GM18909 (cell line): ENCODE data around the gene HBS1L.

Experiments used
- ATAC-seq: cut with Tn5 transposase; IDR thresholded peaks from one replicate; pipeline ENCODE4 v1.9.1; 2021; ENCODE audit warnings: mild to moderate bottlenecking; ENCODE audit not compliant: unreplicated experiment, poor library complexity

The HBS1L gene

DNA sequence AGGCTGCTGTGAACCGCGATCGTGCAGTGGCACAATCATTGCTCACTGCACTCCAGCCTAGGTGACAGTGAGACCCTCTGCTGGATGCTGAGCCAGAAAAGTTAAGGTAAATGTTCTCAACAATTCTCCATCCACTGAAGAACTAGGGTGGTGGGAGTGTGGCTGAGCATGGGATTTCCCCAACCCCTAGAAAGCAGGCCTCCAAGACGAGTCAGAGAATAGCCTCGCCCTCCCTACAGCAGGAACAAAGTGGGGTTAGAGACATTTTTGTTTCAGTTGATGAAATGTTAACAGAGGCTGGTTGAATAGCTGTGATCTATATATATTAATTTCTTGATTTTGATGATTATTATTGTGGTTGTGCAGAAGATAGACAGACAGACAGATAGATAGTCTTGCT lies 98.6 kb downstream of the HBS1L start:
- ATAC-seq = no peak

DNA sequence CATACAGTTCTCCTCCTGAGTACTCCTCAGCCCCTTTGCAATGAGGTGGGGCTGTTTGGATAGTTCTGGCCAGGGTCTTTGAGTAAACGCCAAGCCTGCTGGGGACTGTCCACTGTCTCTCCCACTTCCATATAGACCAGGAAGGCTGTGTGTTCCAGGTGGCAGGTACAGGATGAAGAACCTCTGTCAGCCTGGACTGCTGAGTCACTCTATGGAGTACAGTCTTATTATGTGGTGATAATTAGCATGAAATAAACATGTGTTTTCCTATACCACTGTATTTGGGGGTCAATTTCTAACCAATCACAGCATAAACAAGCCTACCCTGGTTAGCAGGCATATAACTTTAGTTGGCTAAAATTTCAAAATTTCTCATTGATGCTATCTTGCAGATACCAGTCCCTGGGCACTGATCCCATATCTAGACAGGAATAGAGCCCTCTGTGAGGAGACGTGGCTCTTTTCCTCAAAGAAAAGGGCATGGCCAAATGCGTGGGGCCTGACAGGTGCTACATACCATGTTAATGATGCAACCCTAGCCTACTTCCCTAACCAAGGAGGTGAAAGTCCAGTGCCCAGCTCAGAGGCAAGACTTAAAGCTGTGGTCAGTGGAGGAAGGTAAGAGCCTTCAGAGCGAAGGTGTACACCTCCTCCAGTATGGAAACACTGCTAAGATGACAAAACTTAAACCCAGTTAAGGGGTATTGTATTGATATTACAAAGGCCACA lies 100.2 kb downstream of the HBS1L start:
- ATAC-seq = no peak

DNA sequence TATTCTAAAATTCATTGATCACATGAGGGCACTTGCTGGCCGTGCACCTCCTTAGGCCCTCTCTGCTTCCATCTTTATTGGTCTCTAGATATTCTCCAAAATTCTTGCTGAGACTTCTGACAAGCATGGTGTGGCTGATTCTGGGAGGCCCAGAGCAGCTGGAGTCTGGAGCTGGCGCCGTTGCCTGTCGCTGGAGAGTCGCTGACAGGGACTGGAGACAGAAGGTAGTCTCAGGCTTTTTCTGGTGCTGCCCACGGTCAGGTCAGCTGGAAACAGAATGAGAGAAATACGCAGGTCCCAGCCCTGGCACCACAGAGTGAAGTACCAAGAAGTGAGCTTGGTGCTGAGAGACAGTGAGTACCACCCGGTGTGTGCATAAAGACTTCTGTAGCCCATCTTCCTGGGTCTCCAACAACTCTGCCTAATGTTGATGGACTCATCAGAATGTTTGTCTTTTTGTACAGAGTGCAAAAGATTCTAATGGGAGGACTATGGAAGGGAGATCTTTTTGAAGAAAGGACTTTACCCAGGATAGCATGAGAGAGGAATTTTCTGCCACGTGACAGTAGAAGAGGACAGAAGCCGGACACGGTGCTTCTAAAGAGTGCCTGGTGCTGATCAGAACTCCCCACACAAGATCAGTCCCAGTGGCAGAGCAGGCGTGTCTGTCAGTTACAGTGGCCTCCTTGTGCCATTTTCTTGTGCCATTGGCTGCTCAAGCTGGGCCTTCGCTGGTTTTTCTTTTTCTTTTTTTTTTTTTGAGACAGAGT lies 102.9 kb downstream of the HBS1L start:
- no peak for ATAC-seq

DNA sequence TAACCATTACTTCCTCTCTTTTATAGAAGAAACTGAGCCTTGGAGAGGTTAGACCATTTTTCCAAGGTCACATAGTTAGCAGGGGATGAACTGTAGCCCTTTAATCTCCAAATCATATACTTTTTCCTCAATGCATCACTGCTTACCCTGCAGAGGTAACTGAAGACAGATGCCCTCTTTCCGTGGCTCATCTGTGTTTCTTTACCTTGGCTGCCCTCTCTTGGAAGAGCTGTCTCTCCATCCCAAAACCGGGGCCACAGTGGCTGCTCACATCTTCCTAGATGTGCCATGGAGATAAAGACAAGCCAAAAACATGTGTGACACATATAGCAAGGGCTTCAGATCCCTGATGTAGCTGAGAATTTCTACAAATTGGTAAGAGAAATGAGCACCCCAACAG lies 104.1 kb downstream of the HBS1L start:
- ATAC-seq = no peak

DNA sequence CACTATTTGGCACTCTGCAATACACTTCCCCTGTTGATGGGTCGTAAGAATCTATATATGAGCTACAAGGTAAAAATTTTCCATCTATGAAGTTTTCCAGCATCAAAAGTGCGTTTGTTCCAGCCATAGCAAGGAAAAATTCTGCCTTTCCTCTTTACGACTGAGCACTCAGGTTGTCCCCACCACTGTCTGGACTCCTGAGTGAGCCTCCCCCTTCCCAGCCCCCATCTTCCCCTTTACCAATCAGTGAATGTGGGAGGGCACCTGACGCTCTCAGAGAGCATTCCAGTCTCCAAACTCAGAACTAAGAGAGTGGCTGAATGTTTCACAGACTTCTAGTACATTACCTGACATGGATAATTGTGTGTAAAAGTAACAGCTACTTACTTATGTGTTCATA lies 104.7 kb downstream of the HBS1L start, which contains the start of gene ALDH8A1:
TSS of gene ALDH8A1 (minus strand) at position 175 of the 400 bp plus-strand sequence. CDS start at position 127, 48 bp downstream.
- ATAC-seq = no peak

DNA sequence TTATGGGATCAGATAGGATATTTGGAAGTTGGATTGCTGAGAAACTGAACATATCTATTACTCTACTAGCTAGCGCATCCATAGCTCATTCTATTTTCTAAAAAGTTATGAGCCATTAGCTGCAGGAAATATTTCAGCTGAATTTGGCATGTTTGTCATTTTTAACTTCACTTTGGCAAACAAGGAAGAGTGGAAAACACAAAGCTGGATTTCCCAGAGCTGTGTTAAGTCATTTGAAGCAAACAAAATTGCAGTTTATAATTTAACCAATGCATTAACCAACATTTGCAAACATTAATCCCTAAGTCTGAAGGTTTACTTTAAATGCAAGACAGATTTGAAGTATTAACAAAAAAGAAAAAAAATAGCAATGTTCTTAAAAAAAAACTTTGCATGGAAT lies 105.9 kb downstream of the HBS1L start:
- no peak for ATAC-seq

DNA sequence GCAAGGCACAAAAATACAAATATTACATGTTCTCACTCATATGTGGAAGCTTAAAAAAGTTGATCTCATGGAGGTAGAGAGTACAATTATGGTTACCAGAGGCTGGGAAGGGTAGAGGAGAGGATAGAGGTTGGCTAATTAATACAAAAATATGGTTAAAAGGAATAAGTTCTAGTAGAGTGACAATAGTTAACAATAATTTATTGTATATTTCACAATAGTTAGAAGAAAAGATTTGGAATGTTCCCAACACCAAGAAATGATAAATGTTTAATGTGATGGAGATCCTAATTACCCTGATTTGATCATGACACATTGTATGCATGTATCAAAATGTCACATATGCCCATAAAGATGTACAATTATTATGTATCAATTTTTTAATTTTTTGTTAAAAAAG lies 106.5 kb downstream of the HBS1L start:
- no peak for ATAC-seq

DNA sequence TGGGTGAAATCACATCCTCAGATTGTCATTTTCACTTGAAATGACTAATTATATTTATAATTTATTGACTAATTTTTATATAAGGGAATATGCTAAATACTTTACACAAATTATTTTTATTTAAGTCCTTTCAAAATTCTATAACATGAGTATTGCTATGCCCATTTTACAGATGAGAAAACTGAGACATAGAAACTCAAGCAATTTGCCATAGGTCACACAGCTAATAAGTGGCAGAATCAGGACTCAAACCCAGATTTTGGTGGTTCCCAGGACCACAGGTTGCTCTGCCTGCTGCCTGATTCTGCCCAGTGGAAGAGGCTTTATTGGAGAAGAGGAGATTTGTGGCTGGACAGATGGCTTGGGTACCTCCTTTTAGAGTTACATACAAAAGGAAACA lies 109.6 kb downstream of the HBS1L start:
- no peak for ATAC-seq

DNA sequence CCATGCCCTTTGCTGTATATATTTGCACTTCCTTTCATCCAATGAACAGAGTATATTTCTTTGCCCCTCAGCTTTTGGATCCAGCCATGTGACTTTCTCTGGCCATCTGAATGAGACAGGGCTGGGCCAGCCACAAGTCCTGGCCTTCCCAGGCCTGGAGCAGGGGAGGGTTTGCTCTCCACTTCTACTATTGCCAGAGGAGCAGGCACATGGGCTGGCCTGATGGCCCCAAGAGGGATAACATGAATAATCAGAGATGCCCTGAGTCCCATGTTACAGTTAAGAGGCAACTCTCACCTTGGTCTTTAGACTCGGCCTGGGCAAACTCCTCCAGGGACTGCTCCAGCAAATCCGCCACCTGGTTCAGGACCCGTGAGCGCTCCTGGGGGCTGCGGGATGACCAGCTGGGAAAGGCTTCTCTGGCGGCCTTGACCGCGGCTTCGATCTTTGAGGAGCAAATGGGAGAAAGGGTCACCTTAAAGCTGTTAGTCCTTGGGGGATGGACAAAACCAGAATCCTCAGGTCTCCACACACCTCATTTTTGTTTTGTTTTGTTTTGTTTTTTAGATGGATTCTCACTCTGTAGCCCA lies 111.0 kb downstream of the HBS1L start:
- ATAC-seq = no peak

DNA sequence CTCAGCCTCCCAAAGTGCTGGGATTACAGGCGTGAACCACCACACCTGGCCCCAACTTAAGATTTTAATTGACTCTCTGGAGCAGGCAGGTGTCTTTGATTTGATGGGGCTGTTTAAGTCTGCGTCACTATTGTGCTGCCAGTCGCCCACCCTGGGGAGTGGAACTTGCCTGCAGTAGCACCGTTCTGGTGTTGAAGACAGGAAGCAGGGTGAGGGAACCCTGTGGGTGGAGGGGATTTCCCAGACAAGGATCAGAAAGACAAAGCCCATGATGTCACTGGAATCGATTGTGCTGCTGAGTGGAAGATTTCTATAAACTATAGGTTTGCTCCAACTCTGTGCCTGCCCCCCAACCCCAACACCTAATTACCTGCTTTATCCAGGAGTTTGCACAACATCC lies 115.7 kb downstream of the HBS1L start:
- no peak for ATAC-seq

DNA sequence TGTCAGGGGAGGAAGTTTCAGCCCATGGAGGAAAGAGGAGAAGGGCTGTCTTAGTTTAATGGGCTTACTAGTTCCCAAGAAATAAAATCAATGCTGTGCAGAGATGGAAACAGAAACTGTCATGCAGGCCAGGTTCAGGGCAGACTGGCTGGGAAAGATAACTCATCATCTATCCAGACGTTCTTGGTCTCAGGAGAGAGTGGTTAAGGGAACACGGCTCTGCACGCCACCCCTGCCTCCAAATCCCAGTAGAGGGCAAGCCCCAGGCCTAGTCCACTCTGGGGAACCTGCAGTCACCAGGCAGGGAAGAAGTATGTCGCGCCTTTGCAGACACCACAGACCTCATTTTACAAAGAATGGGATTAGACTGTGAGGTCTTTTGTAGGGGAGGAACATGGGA lies 117.2 kb downstream of the HBS1L start:
- ATAC-seq = no peak

DNA sequence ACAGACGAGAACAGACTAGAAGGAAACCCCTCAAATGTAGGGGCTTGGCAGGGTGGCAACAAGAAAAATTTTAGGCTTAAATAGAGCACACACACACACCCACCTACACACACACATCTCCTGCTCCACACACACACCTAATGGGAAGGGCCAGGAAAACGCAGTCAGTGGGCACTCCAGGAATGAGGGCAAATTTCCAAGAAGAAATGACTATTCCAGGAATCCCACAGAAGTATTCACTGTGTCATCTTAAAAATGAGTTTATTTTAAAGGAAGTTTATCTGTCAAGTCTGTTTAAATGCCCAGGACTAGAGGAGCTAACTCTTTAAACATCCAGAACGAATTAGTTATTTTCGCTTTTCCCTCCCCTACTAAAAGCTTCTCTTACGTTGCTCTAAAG lies 117.7 kb downstream of the HBS1L start:
- ATAC-seq = no peak

DNA sequence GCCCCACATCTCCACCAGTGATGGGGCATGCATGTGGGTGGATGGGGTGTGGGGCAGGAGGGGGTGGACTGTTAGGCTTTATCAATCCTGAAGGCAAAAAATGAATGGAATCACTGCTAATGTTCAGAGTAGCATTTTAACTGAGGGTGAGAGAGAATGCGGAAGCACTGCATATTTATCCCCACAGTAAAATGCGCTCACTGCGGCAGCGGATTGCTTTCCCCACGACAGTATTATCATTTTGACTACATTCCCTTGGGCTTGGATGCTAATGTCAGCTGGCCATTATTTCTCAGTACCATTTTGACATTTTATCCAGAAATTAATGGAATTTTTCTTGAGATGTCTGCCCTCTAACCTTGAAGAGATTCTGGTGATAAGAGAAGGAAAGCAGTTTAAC lies 118.1 kb downstream of the HBS1L start:
- ATAC-seq = no peak

DNA sequence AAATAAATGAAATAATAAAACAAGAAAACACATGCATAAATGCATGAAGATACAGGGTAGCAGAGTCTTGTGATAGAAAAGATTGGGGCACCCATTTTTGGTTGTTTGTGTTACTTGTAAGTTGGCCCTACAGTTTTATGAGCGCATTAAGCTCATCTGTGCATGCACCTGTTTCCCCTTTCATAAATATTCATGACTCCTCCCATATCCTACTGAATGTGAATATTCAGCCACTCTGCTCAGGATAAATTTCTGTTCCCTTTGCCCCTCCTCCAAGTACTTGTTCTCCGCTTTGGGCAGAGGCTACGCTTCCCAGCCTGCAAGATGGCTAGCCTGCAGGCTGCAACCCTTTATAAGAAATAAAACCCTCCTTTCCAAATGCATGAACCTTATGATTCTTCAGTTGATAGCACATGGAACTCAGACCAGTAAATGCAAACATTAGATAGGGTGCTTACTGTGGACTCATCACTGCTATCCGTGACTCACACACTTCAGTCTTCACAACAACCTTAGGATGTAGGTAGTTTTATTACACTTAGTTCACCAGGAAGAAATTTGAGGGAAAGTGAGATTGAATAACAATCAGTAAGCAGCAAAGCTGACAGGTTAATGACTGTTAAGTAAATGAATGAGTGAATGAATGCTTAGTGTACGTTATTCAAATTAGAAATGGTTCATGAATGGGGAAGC lies 119.7 kb downstream of the HBS1L start:
- ATAC-seq = no peak

DNA sequence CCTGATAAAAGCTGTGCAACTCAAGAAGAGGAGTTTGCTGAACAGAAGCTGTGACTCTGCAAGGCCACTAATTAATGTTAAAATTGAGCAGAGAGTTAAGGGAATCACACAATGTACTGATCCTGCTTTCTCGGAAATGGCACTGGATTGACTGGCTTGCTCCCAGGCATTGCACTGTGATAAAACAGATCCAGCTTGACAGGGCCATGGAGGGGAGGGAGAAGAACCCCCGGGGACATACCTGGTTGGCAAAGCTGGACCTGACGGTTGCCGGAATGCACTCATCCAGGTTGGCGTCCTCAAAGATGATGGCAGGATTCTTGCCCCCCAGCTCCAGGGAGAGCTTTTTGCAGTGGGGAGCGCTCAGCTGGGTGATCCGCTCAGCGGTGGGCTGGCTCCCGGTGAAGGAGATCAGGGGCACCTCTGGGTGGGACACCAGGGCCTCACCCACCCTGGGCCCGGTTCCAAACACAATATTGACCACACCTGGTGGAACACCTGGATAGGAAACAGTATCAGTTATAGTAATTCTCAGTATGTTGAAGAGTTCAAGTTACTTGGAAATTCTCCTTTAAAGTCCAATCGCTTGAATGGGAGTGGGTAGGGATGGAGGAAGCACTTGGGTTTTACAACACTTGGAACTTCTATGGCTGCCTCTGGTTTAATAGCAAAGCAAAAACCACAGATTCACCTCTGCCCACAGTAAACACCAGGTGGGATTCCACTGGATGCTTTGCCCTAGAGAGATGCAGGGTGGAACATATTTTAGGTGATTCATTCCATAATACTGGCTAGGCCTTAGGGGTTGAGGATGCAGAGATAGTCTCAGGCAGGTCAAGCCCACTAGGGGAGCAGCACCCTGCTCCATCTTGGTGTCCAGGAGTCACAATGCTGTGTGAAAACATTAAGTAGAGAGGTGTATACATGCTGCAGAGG lies 121.8 kb downstream of the HBS1L start:
- no peak for ATAC-seq

DNA sequence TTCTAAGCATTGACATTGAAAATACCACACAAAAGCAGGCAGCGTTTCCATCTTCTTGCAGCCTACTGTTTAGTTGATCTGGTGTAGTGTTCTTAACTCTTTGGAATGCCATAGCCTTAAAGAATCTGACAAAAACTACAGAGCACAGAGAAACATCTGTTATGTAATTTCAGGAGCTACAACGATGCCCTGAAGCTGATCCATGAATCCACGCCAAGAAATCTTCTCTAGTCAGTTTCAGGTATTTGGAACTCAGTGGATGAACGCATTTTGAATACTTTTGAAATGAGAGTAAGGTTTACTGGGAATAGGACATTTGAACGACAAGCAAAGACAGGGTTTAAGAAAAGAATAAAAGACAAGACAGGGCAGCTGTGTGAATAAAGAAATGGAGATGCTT lies 122.5 kb downstream of the HBS1L start:
- ATAC-seq = no peak

DNA sequence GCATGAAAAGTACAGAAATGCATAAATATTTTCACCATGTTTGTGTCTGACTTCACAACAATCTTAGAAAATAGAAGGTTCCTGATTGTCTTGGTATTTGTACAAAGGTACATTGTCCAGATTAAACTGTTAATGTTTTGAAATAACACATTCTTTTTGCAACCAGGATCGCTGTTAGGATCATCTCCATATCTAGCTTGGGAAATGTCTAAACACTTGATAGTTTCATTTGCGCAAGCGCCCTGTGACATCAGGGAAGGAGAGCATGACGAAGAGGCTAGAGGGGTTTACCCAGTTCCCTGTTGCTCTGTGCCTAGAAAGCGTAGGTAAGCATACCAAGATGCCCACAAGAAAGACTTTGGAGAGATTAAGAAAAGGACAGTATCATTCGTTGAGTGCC lies 124.2 kb downstream of the HBS1L start:
- ATAC-seq = no peak

DNA sequence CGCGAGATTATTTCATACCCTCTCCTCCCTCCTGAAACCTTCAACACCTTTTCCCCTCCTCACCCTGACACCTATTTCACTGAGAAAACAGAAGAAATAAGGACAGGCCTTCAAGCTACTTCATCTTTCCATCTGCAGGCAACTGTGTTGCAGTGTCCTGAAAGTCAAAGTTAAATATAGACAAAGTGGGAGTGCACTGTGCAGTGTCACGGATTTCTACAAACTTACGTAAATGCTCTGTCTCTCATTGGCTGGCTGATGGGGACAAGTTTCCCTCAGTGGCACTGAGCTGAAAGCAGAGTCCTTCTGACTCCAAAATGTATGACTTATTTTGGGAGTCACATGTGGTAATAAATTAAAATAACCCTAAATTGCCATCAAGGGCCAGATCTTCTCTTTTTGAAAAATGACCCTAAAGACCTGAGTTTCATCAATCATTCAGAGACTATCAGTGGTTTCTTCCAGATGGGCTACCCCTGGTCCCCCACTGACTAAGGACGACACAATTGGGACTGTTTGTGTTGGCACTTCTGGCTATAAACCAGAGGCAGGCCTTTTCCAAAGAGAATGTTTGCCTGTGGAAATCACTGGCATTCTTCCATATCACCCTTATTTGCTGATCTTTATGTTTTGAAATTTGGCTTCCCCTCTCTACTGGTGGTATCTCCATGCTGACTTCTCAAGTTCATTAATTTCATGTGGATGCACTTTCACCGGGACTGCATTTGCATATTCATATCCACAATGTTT lies 126.3 kb downstream of the HBS1L start:
- ATAC-seq = no peak

DNA sequence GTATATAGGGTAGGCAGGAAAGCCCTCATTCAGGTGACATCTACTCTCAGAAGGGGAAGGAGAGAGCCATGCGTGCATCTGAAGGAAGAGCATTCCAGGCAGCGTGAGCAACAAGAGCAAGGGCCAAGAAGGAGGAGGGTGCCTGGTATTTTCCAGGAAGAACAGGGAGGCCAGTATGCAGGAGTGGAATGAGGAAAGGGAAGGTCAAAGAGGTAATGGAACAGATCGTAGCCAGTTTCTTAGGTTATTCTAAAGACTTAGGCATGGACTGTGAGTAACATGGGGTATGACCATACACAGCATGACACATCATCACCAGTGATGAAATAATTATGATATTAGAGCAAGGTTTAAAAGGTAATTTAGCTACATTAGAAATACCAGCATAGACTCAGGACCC lies 128.8 kb downstream of the HBS1L start:
- ATAC-seq = no peak
